D721Med (cell line): ENCODE results near the gene DNAJC3.
"Not testable (repeated sequence)": the region's sequence is repeated elsewhere in the genome, so short reads cannot be mapped to it uniquely, and the experiment has no call there.

Experiments used
- DNase-seq: peaks from one replicate; pipeline ENCODE4 v3.0.0; 2011; ENCODE audit warnings: low spot score; ENCODE audit not compliant: insufficient read length
- FAIRE-seq: peaks from 2 replicates; lab custom pipeline; 2011; peaks lifted over from hg19 to GRCh38; lab: Jason Lieb, UNC
- CTCF ChIP-seq: IDR thresholded peaks from 2 replicates; pipeline ENCODE4 v1.5.1; 2012; ENCODE audit warnings: mild to moderate bottlenecking, control low read depth; ENCODE audit not compliant: insufficient read depth; ENCODE audit errors: missing control alignments

The DNAJC3 gene

GRCh38 chr13:95754069-95754468 lies 77.1 kb downstream of the DNAJC3 start:
- no peak for DNase-seq
- no peak for FAIRE-seq
- TF ChIP-seq CTCF = no peak

- FAIRE-seq (no peak), DNase-seq (no peak)
- TF ChIP-seq CTCF = no peak
Measured at GRCh38 chr13:95756072-95756471, 79.1 kb downstream of the DNAJC3 start.

GRCh38 chr13:95762626-95763025 lies 85.7 kb downstream of the DNAJC3 start:
- not testable (repeated sequence) for FAIRE-seq, DNase-seq

- FAIRE-seq (no peak), DNase-seq (no peak)
- no peak for TF ChIP-seq CTCF
Measured at GRCh38 chr13:95763601-95764000, 86.7 kb downstream of the DNAJC3 start.

GRCh38 chr13:95771905-95772304 lies 95.0 kb downstream of the DNAJC3 start:
- no peak for TF ChIP-seq CTCF
- DNase-seq (no peak), FAIRE-seq (no peak)

GRCh38 chr13:95779522-95779921 lies 102.6 kb downstream of the DNAJC3 start:
- no peak for TF ChIP-seq CTCF
- DNase-seq (no peak), FAIRE-seq (no peak)

GRCh38 chr13:95781016-95781415 lies 104.1 kb downstream of the DNAJC3 start:
- DNase-seq (no peak), FAIRE-seq (no peak)
- TF ChIP-seq CTCF = no peak

- DNase-seq, FAIRE-seq: not testable (repeated sequence)
Measured at GRCh38 chr13:95781940-95782339, 105.0 kb downstream of the DNAJC3 start.
